DND-41 (cell line): ENCODE results near the gene GCAT.

Experiments used
- ATAC-seq: fragments of 200-7000 bp; cut with Tn5 transposase; 3 replicates; pipeline ENCODE4 v1.9.1; 2021; ENCODE audit warnings: low read depth; ENCODE audit not compliant: insufficient read depth
- DNase-seq: peaks from one replicate; pipeline ENCODE4 v3.0.0-alpha.2; 2020
- H2AFZ ChIP-seq: 2 replicates; pipeline ENCODE4 v1.6.0; 2012; ENCODE audit warnings: low read depth, low read length
- H3K27ac ChIP-seq: 2 replicates; pipeline ENCODE4 v1.5.1; 2012; ENCODE audit warnings: low read length, inconsistent platforms
- H3K27me3 ChIP-seq: fragments of 200-600 bp; sonication (generic); 2 replicates; pipeline ENCODE4 v1.6.0; 2012; ENCODE audit warnings: low read length, mild to moderate bottlenecking, inconsistent platforms; ENCODE audit not compliant: insufficient read depth, poor library complexity
- H3K36me3 ChIP-seq: 2 replicates; pipeline ENCODE4 v1.5.1; 2012; ENCODE audit warnings: low read length, inconsistent platforms; ENCODE audit not compliant: insufficient read depth
- H3K4me1 ChIP-seq: 2 replicates; pipeline ENCODE4 v1.5.1; 2012; ENCODE audit warnings: mild to moderate bottlenecking, low read length; ENCODE audit not compliant: insufficient read depth
- H3K4me2 ChIP-seq: 2 replicates; pipeline ENCODE4 v1.6.0; 2012; ENCODE audit warnings: mild to moderate bottlenecking, moderate library complexity, low read length, inconsistent platforms; ENCODE audit not compliant: insufficient read depth
- H3K4me3 ChIP-seq, 2 experiments: fragments of 200-600 bp in 1 of 2; shearing (Covaris generic) in 1 of 2; 2 replicates each; pipeline ENCODE4 v1.5.1; 2012 to 2016; ENCODE audit warnings: inconsistent platforms in 2 of 2, low read length in 2 of 2, mild to moderate bottlenecking in 2 of 2, low read depth in 1 of 2, moderate library complexity in 1 of 2
- H3K79me2 ChIP-seq: 2 replicates; pipeline ENCODE4 v1.6.0; 2012; ENCODE audit warnings: low read length, inconsistent platforms; ENCODE audit not compliant: insufficient read depth
- H3K9ac ChIP-seq: 2 replicates; pipeline ENCODE4 v1.6.0; 2012; ENCODE audit warnings: low read depth, mild to moderate bottlenecking, inconsistent platforms, low read length, moderate library complexity
- H3K9me3 ChIP-seq: 2 replicates; pipeline ENCODE4 v1.5.1; 2012; ENCODE audit warnings: low read length, moderate library complexity, mild to moderate bottlenecking, inconsistent platforms; ENCODE audit not compliant: insufficient read depth, severe bottlenecking
- H4K20me1 ChIP-seq: 2 replicates; pipeline ENCODE4 v1.6.0; 2012; ENCODE audit warnings: low read length; ENCODE audit not compliant: insufficient read depth
- CTCF ChIP-seq: IDR thresholded peaks from 2 replicates; pipeline ENCODE4 v1.5.1; 2012; ENCODE audit warnings: borderline replicate concordance, low read length, moderate library complexity, mild to moderate bottlenecking; ENCODE audit not compliant: poor library complexity, severe bottlenecking; ENCODE audit errors: extremely low read depth
- EZH2 ChIP-seq: IDR thresholded peaks from 3 replicates; pipeline ENCODE4 v1.6.1; 2012; ENCODE audit warnings: borderline replicate concordance, low read depth, mild to moderate bottlenecking, moderate library complexity, low read length, inconsistent platforms; ENCODE audit not compliant: severe bottlenecking

The GCAT gene

GRCh38 chr22:37781434-37782059, 26.2 kb upstream of the GCAT start:
- Histone ChIP-seq H2AFZ (no peak overlapping the region), H3K27me3 (no peaks in the 10 kb centered on the region), H3K36me3 (no peaks in the 10 kb centered on the region), H4K20me1 (0 out of 2 replicates have a peak, but pooled peaks cover 2% of the 10 kb centered on the region), H3K4me2 (no peak overlapping the region), H3K4me3 (no peak overlapping the region), H3K79me2 (no peaks in the 10 kb centered on the region), H3K9ac (no peak overlapping the region), H3K4me1 (no peaks in the 10 kb centered on the region), H3K27ac (no peak overlapping the region), H3K9me3 (no peaks in the 10 kb centered on the region)
- TF ChIP-seq CTCF (peak; percentile 16), EZH2 (no peak)
- ATAC-seq (no peak), DNase-seq (no peak)

GRCh38 chr22:37782340-37783168, 25.2 kb upstream of the GCAT start:
- H3K27ac ChIP-seq, result no peak overlapping the region
- DNase-seq (no peak), ATAC-seq (no peak)
- no peak overlapping the region for H3K4me2 ChIP-seq
- H3K9ac ChIP-seq, result no peak overlapping the region
- H3K4me3 ChIP-seq, result no peak overlapping the region
- no peak overlapping the region for H2AFZ ChIP-seq
- no peaks in the 10 kb centered on the region for H3K79me2 ChIP-seq
- TF ChIP-seq CTCF (no peak), EZH2 (no peak)
- H4K20me1 ChIP-seq, result 0 out of 2 replicates have a peak, but pooled peaks cover 2% of the 10 kb centered on the region
- H3K36me3 ChIP-seq, result no peaks in the 10 kb centered on the region
- no peaks in the 10 kb centered on the region for H3K27me3 ChIP-seq
- H3K9me3 ChIP-seq, result no peaks in the 10 kb centered on the region
- no peaks in the 10 kb centered on the region for H3K4me1 ChIP-seq

- no peak overlapping the region for H3K9ac ChIP-seq
- no peak overlapping the region for H3K27ac ChIP-seq
- H2AFZ ChIP-seq, result no peak overlapping the region
- 0 out of 2 replicates have a peak, but pooled peaks cover 2% of the 10 kb centered on the region for H4K20me1 ChIP-seq
- H3K4me2 ChIP-seq, result no peak overlapping the region
- no peaks in the 10 kb centered on the region for H3K36me3 ChIP-seq
- no peaks in the 10 kb centered on the region for H3K79me2 ChIP-seq
- no peak for TF ChIP-seq EZH2
- TF ChIP-seq CTCF, result no peak
- no peaks in the 10 kb centered on the region for H3K27me3 ChIP-seq
- ATAC-seq (no peak), DNase-seq (no peak)
- no peaks in the 10 kb centered on the region for H3K9me3 ChIP-seq
- H3K4me3 ChIP-seq, result no peak overlapping the region
- no peaks in the 10 kb centered on the region for H3K4me1 ChIP-seq
These were observed 22.8 kb upstream of the GCAT start for GRCh38 chr22:37784829-37785495.
